ACHN (cell line): ENCODE results near the gene C4orf50.
A peak's percentile ranks its signal among the peaks of the same experiment; 100 is the strongest.
"Not testable (repeated sequence)": the region's sequence is repeated elsewhere in the genome, so short reads cannot be mapped to it uniquely, and the experiment has no call there.

Experiments
- DNase-seq: peaks from one replicate; pipeline ENCODE4 v3.0.0-alpha.2; 2015
- in situ Hi-C: cut with HindIII; loops from 2 replicates; pipeline ENCODE4 v1.10.0; 2017; ENCODE audit warnings: low sequenced_read_pairs, low pct_ligation_motif_present, low pct_unique_long_range_greater_than_20kb

C4orf50 gene

DNA sequence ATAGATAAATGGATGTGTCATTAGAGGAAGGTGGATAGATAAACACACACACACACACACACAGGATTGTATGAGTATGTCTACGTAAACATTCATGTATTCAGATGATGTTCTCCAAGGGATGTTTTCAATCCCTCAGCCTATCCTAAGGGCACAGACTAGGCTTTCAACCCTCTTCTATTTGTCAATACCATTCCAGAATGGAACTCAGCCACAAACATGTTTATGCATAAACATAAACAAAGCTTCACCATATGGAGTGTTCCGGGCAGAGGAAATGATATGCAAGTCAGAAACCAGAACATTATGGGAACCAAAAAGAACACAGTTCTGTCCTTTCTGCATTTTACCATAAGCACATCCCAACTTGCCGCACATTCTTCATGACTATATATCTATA lies 150.4 kb downstream of the C4orf50 start:
- in situ Hi-C loops: no loop called here
- no peak for DNase-seq

DNA sequence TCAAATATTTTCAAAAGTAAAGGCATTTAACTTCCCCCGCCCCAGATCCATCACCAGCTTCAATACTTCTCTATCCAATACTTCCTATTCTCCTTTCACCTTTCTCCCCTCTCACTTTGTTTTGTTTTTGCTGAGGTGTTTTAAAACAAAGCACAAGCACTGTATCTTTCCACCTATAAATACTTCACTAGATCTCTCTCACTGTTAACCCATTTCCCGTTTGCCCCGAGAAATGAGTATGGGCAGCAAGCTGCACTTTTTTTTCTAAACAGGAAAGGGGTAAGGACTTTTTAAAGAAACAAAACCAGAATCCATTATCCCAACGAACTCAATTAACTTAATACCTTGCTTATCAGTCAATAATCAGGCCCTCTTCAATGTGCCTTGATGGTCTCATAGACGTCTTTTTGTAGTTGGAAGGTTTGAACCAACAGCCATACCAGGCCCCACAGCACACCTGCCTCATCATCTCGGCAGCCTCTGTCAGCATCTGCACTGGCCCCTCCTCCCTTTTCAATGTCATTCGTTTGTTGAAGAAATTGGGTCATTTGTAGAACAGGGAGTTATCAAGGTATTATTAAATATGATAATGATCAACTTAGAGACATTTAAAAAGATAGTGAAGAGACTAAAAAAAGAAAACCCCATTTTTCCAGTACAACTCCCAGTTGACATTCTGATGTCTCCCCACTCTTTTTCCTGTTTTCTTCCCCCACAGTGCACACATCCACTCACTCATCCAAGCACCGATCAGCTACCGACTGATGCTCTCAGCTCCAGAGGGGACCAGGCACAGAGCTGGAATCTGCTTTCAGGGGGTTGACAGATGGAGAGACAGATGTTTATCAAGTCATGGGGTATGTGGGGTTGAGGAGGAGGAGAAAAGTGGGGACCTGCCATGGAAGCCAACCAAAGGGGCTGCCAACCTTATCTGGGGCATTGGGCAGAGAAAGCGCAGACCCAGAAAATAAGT lies 151.1 kb downstream of the C4orf50 start:
- in situ Hi-C loops: no loop called here

DNA sequence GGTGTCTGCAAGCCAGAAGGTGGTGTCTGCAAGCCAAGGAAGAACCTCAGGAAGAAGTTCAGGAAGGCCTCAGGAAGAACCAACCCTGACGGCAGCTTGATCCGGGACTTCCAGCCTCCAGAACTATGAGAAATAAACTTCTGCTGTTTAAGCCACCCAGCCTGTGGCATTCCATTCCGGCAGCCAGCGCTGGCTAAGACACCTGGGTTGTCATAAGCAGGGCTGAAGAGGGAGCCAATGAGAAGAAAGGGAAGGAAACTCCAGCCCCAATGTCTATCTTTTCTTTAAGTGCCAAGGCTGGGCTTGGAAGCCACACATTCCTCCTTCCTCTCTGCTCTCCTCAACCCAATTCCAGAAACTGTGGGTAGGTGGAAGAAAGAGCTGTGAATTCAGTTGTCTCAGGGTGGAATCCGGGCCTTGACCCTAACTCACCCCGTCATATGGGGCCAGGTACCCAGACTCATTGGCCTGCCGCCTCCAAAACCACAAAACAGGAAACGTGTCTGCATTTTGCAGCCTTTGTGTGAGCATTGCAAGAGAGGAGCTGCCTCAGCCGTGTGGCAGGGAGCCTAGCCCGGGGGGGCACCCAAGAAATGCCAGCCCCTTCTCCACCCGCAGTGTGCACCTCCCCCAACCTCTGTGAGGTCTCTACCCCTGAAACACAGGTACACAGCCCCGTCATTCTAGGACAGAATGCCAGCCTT lies 152.2 kb downstream of the C4orf50 start:
- no peak for DNase-seq
- in situ Hi-C loops: no loop called here

More for the DNA sequence above, 151.1 kb downstream of the C4orf50 start:
- no peak for DNase-seq

- in situ Hi-C loops: no loop called here
- peak; percentile 95 for DNase-seq
Observed at GRCh38 chr4:5863461-5864113, 154.6 kb downstream of the C4orf50 start.

DNA sequence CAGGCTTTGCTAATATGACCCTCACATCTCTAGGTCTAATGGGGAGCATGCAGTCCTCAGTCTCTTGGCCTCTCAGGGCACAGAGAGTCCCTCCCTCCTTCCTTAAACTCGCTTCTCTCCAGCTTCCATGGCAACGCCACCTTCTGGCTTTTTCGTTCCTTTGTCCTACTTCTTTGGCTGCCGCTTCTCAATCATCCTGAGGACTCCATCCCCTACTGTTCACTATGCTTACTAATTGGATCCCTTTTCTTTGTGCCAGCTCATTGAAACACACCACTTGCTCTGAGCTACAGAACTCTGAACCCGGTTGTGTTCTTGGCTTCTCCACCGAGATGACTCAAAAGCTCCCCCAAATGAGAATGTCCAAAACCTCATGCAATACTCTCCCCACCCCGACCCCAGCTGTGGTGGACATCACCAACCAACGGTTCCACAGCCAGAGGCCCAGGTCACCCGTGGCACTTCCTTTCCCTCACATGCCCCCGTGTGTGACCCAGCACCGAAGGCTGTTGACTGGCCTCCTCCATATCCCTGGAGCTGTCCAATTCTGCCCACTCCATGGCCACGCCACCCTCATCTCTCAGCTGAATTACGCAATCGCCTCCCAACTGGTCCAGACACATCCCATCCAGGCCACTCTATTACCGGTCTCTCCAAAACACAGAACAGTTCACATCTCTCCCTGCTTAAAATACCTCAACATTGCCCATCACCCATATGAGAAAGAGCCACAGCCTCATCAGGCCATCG lies 160.0 kb downstream of the C4orf50 start:
- DNase-seq: no peak
- in situ Hi-C loops: no loop called here

DNA sequence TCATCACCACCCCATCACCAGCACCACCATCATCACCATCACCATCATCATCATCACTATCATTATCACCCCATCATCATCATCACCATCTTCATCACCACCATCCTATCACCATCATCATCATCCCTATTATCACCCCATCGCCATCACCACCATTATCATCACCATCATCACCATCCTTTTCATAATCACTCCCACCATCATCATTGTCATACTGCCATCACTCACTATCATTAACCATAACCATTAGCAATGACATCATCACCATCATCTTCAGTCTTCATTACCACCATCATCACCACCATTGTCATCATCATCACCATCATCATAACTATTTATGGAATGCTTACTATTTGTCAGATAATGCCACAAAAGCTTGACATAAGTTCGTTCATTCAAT lies 161.0 kb downstream of the C4orf50 start:
- no peak for DNase-seq
- in situ Hi-C loops: no loop called here

GRCh38 chr4:5856362-5856761 lies 161.9 kb downstream of the C4orf50 start:
- in situ Hi-C loops, DNase-seq: not testable (repeated sequence)

GRCh38 chr4:5854929-5855328 lies 163.3 kb downstream of the C4orf50 start:
- no peak for DNase-seq
- in situ Hi-C loops: no loop called here

DNA sequence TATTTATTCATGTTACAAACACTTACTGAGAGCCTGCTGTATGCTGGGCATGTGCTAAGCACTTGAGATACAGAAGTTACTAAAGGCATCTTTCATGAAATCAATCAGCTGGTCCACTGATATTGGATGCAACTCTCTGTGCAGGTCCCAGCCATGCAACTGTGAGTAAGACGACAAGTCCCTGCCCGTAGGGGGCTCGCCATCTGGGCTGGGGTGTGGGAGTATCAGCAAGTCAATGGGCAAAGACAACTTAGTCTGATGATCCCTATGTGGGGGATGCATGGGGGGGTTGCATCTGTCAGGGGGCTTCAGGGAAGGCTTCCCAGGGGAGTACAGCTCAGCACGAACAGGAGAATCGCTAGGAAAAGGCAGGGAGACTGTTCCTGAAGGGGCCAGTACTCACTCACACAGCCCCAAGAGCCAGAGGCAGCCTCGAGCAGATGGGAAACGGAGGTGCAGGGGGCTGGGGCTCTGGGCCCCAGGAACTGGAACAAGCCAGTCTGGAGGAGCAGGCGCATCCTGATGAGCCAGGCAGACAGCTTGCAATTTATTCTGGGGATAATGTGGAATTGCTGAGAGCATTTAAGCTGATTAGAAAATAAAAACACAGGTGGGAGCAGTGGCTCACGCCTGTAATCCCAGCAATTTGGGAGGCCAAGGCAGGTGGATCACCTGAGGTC lies 165.6 kb downstream of the C4orf50 start:
- in situ Hi-C loops: no loop called here
- no peak for DNase-seq

GRCh38 chr4:5851637-5852301 lies 166.5 kb downstream of the C4orf50 start:
- in situ Hi-C loops: no loop called here
- no peak for DNase-seq
